Measurements from ENCODE around the gene CSMD2.
A peak's percentile ranks its signal among the peaks of the same experiment; 100 is the strongest.

The CSMD2 gene

GRCh38 chr1:33878392-33878791 is 286.6 kb downstream of the CSMD2 start:
- no peak for TF ChIP-seq CTCF (IDR thresholded peaks at IDR 0.05; ENCODE audit: insufficient read depth, missing control alignments)
- DNase-seq (ENCODE audit: insufficient read length, low spot score) (no peak), FAIRE-seq (no peak)

- DNase-seq (ENCODE audit: insufficient read length, low spot score) (no peak), FAIRE-seq (no peak)
- TF ChIP-seq CTCF (IDR thresholded peaks at IDR 0.05; ENCODE audit: insufficient read depth, missing control alignments), result no peak
Measured at GRCh38 chr1:33876970-33877650, 287.9 kb downstream of the CSMD2 start.

- DNase-seq (ENCODE audit: insufficient read length, low spot score) (no peak), FAIRE-seq (no peak)
- TF ChIP-seq CTCF (IDR thresholded peaks at IDR 0.05; ENCODE audit: insufficient read depth, missing control alignments), result peak; percentile 16
Measured at GRCh38 chr1:33875862-33876261, 289.2 kb downstream of the CSMD2 start.

GRCh38 chr1:33874636-33875035 is 290.4 kb downstream of the CSMD2 start:
- no peak for TF ChIP-seq CTCF (IDR thresholded peaks at IDR 0.05; ENCODE audit: insufficient read depth, missing control alignments)
- DNase-seq (ENCODE audit: insufficient read length, low spot score) (no peak), FAIRE-seq (no peak)

GRCh38 chr1:33872683-33873082 is 292.3 kb downstream of the CSMD2 start:
- DNase-seq (ENCODE audit: insufficient read length, low spot score) (no peak), FAIRE-seq (no peak)
- TF ChIP-seq CTCF (IDR thresholded peaks at IDR 0.05; ENCODE audit: insufficient read depth, missing control alignments), result no peak

GRCh38 chr1:33872275-33872674 is 292.8 kb downstream of the CSMD2 start:
- no peak for DNase-seq (ENCODE audit: insufficient read length, low spot score)
- no peak for FAIRE-seq
- no peak for TF ChIP-seq CTCF (IDR thresholded peaks at IDR 0.05; ENCODE audit: insufficient read depth, missing control alignments)

GRCh38 chr1:33867684-33868083 is 297.3 kb downstream of the CSMD2 start:
- no peak for TF ChIP-seq CTCF (IDR thresholded peaks at IDR 0.05; ENCODE audit: insufficient read depth, missing control alignments)
- FAIRE-seq (no peak), DNase-seq (ENCODE audit: insufficient read length, low spot score) (no peak)
